GM20431 (cell line): ENCODE results near the gene PACRG.

ENCODE experiments used
- in situ Hi-C: fragments of 300-500 bp; cut with MseI, MboI; formaldehyde crosslinking; loops from one replicate; pipeline ENCODE4 v1.15.0; 2020; ENCODE audit warnings: low sequenced_read_pairs; ENCODE audit not compliant: unreplicated experiment

Gene PACRG

GRCh38 chr6:163333701-163334663 lies 606.2 kb downstream of the PACRG start:
- in situ Hi-C loops = no loop called here

DNA sequence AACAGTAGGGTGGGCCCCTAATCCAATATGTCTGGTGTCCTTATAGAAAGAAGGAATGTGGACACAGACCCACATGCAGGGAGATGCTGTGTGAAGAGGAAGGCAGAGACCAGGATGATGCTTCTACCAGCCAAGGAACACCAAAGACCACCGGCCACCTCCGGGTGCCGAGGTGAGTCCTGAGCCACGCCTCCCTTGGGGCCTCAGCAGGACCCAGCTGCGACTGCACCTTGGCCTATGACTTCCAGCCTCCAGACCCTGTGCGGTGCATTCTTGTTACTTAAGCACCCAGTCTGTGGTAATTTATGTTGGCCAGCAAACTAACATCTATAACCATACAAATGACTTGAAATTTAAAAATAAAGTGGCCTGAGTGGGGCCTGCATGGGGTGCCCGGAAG lies 607.3 kb downstream of the PACRG start:
- in situ Hi-C loops = no loop called here

- in situ Hi-C loops = no loop called here
Observed at GRCh38 chr6:163335671-163336545, 608.1 kb downstream of the PACRG start.

GRCh38 chr6:163336961-163337360 lies 609.2 kb downstream of the PACRG start:
- in situ Hi-C loops = no loop called here

GRCh38 chr6:163337958-163338357 lies 610.2 kb downstream of the PACRG start:
- in situ Hi-C loops = no loop called here

DNA sequence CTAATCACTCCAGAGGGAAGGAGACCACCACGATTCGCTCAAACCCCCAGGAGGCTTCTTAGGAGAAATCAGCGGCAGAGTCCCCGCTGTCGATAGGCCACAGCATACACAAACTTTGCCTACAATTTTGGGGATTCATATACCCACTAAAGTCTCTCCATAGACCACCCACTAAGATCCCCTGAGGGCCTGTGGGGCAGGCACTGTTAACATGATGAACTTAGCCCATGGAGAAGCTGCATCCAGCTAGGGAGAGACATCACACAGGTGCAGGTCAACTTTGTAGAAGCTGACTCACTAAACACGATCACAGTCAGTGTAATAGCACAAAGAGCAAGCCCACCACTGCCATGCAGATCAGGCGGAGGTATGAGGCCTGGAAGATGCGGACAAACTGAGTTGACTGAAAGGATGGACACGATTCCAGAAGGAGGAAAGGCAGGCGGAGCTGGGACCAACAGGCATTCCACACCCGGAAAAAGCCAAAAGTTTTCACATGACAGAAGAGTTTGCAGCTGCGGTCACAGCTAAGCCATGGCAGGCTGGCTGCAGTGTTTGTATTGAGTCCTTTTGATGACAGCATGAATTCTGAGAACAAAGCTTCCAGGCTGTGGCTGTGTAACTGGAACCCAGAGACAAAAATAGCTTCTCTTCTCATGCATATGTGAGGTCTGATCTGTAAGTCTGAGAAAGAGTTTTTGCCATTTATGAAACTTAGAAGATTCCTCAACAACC lies 611.1 kb downstream of the PACRG start:
- in situ Hi-C loops = no loop called here

GRCh38 chr6:163339466-163339865 lies 611.7 kb downstream of the PACRG start:
- in situ Hi-C loops = no loop called here

- in situ Hi-C loops = no loop called here
Observed at GRCh38 chr6:163340201-163340887, 612.6 kb downstream of the PACRG start.

GRCh38 chr6:163341224-163342061 lies 613.7 kb downstream of the PACRG start:
- in situ Hi-C loops = no loop called here

- in situ Hi-C loops = no loop called here
Observed at GRCh38 chr6:163342571-163343539, 615.1 kb downstream of the PACRG start.

- in situ Hi-C loops = no loop called here
Observed at GRCh38 chr6:163343609-163344008, 615.8 kb downstream of the PACRG start.

GRCh38 chr6:163344411-163344810 lies 616.6 kb downstream of the PACRG start:
- in situ Hi-C loops = no loop called here

- in situ Hi-C loops = no loop called here
Observed at GRCh38 chr6:163345931-163346330, 618.2 kb downstream of the PACRG start.

GRCh38 chr6:163346497-163346961 lies 618.8 kb downstream of the PACRG start:
- in situ Hi-C loops = no loop called here

DNA sequence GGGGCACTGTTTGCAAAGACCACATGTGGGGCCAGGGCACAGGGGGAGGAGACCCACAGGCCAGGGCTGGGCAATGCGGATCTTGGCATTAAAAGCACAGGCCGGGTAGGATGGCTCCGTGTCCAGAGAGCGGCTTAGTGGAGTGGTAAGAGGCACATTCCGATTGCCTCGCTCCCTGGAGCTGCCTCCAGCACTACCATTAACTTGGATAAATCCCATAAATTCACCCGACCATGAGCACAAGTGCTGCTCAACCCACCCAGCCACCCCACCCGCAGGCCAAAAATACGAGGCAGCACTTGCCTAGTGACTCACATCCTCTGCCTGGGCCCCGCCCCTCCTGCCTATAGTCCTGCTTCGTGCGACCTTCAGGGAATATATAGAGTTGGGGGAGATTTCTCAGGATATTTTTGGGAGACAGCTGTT lies 619.3 kb downstream of the PACRG start:
- in situ Hi-C loops = no loop called here

DNA sequence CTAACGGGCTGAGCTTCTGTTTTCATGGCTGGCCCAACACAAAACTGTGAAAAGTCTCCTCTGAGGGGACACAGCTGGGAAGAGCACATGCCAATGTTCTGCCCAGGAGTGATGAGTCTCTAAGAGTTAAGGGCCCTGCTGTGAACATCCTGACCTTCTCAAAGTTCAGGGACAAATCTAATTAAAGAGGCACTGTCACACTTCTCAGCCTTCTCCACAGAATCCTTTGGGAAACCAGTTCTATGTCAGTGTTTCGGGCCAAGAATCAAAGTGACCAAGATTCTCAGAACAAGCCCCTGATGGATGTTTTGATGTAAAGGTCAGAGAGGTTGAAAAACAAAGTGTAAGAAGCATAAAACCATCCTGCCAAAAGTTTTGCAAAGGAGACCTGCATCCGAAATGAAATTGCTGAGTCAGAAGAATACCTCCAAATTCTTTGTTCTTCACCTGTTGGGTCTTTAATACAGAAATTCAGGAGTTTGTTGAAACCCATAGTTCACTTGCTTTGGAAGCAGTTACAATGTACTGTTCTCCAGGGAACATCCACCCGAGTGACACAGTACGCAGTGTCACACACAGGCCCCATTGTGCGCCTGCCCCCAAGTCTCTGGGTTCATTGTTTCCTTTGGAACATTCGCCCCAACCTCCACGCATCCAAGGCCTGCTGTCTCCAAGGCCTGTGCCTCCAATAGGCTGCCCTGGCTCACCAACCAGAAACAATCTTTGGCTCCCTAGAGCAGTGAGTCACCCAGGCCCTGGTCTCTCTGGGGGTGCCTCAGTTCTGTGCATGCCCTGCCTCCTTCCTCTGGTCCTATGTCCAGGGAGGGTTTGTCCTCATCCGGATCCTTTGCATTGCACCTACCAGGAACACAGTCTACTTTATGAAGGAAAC lies 621.3 kb downstream of the PACRG start:
- in situ Hi-C loops = no loop called here

GRCh38 chr6:163349696-163350095 lies 621.9 kb downstream of the PACRG start:
- in situ Hi-C loops = no loop called here
